ENCODE measurements around the gene SPATA31C2. TPM values are rescaled to one million over a fixed set of nuclear protein-coding genes. Genes with fewer than 3 reads are reported as not detected.
A peak's percentile ranks its signal among the peaks of the same experiment; 100 is the strongest.

Gene SPATA31C2
- total RNA-seq, 3 donors from 2014 or later (not counting 1 experiment from before 2014, with no cell fraction given), result not detected

DNA sequence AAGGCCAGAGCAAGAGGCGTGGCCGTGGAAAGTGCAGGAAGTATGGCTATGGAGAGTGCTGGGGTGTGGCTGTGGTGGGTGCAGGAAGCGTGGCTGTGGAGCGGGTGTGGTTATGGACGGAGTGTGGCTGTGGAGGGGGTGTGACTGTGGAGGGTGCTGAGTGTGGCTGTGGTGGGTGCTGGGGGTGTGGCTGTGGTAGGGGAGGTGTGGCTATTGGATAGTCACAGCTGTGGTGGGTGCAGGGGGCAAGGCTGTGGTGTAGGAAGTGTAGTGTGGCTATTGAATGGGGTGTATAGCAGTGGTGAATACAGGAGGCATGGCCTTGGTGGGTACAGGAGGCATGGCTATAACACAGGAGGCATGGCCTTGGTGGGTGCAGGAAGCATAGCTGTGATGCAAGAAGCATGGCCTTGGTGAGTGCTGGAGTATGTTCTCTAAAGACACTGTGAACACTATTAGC is 40.8 kb upstream of the SPATA31C2 start:
- Mint-ChIP-seq H3K9me3 (peaks cover 2% of the 10 kb centered on the region in 2 donors), H3K36me3 (no peaks in the 10 kb centered on the region), H3K4me1 (peaks cover 27 to 39% of the 10 kb centered on the region in 2 donors), H3K27ac (peak overlapping the region; percentile 74 to 75), H3K4me3 (peak overlapping the region; percentile 54), H3K27me3 (ENCODE audit: low read depth in 2 of 2) (peaks cover 13 to 18% of the 10 kb centered on the region in 2 donors)
- no peaks in the 10 kb centered on the region for H3K36me3 ChIP-seq (ENCODE audit: control insufficient read depth, insufficient read depth, low read length)
- H3K9me3 ChIP-seq (ENCODE audit: control insufficient read depth, insufficient read depth, low read length), result no peaks in the 10 kb centered on the region
- peak; percentile 80 to 91 (median 86) for ATAC-seq
- no peak overlapping the region for H3K4me3 ChIP-seq (ENCODE audit: low read length)
- 10% methylated on average over 5 of the region's 5 CpGs for WGBS (ENCODE audit: insufficient coverage)
- H3K4me1 ChIP-seq (ENCODE audit: control insufficient read depth, insufficient read depth, low read length), result peaks cover 22% of the 10 kb centered on the region
- H3K27ac ChIP-seq (ENCODE audit: low read length), result no peak overlapping the region
- TF ChIP-seq, protein P1, sequence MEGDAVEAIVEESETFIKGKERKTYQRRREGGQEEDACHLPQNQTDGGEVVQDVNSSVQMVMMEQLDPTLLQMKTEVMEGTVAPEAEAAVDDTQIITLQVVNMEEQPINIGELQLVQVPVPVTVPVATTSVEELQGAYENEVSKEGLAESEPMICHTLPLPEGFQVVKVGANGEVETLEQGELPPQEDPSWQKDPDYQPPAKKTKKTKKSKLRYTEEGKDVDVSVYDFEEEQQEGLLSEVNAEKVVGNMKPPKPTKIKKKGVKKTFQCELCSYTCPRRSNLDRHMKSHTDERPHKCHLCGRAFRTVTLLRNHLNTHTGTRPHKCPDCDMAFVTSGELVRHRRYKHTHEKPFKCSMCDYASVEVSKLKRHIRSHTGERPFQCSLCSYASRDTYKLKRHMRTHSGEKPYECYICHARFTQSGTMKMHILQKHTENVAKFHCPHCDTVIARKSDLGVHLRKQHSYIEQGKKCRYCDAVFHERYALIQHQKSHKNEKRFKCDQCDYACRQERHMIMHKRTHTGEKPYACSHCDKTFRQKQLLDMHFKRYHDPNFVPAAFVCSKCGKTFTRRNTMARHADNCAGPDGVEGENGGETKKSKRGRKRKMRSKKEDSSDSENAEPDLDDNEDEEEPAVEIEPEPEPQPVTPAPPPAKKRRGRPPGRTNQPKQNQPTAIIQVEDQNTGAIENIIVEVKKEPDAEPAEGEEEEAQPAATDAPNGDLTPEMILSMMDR (IDR thresholded peaks at IDR 0.05), result no peak
- intact Hi-C loops (cut with micrococcal nuclease), result loop anchor here (5.0 kb wide), 1 partner anchor 208 kb away; the partner anchor contains the start of gene SPIN1
- no peaks in the 10 kb centered on the region for H3K27me3 ChIP-seq (ENCODE audit: control insufficient read depth, insufficient read depth, low read length)
- DNase-seq, result peak; percentile 19 to 49

DNA sequence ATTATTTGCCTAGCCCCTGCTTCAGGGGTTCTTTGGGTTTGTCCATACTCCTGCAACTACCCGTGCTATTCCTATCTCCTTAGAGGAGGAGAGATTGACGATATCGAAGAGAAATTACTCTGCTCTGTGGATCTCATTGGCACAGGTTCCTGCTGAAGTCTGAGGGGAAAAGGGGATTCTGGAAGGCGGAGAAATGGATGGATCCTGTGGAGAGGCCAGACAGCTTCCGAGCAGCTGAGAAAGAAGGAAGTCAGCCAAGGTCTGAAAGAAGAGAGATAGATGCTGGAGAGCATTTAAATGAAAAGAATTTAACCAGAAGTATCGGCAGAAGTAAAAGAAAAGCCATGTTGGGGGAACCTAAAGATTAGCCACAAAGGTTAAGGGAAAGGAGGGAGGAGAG is 40.4 kb upstream of the SPATA31C2 start:
- Mint-ChIP-seq H3K27ac (peak overlapping the region; percentile 74 to 75), H3K4me3 (peak overlapping the region; percentile 22), H3K27me3 (ENCODE audit: low read depth in 2 of 2) (peaks cover 9 to 14% of the 10 kb centered on the region in 2 donors), H3K4me1 (peaks cover 27 to 39% of the 10 kb centered on the region in 2 donors), H3K9me3 (peaks cover 2% of the 10 kb centered on the region in 2 donors), H3K36me3 (no peaks in the 10 kb centered on the region)
- intact Hi-C loops (cut with micrococcal nuclease), result loop anchor here (5.0 kb wide), 1 partner anchor 209 kb away; the partner anchor contains the start of gene SPIN1
- TF ChIP-seq, protein P1 (IDR thresholded peaks at IDR 0.05), result no peak
- Histone ChIP-seq H3K4me1 (ENCODE audit: control insufficient read depth, insufficient read depth, low read length) (peaks cover 22% of the 10 kb centered on the region), H3K9me3 (ENCODE audit: control insufficient read depth, insufficient read depth, low read length) (no peaks in the 10 kb centered on the region), H3K27me3 (ENCODE audit: control insufficient read depth, insufficient read depth, low read length) (no peaks in the 10 kb centered on the region), H3K4me3 (ENCODE audit: low read length) (no peak overlapping the region), H3K36me3 (ENCODE audit: control insufficient read depth, insufficient read depth, low read length) (no peaks in the 10 kb centered on the region), H3K27ac (ENCODE audit: low read length) (no peak overlapping the region)
- 80% methylated on average over 5 of the region's 6 CpGs for WGBS (ENCODE audit: insufficient coverage)
- ATAC-seq (no peak), DNase-seq (no peak)

DNA sequence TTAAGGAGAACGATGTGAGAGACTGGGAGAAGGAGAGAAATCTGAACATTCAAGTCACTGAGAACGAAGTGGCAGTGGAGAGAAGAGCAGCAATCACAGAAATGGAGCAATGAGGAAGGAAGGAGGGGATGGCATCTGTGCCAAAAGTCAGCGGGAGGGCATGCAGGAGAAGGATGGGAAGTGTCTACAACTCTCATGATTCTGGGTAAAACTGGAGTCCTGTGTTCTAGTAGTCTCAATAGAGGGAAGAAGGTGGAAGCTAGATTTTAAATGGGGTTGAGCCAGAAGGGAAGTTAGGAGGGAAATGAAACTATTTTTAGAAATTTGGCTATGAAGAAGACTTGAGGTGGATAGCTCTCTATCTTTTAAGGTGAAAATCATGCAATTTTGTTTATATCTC is 39.1 kb upstream of the SPATA31C2 start:
- H3K9me3 Mint-ChIP-seq, result peaks cover 2% of the 10 kb centered on the region in 2 donors
- TF ChIP-seq, protein P1 (IDR thresholded peaks at IDR 0.05), result no peak
- H3K27ac ChIP-seq (ENCODE audit: low read length), result no peak overlapping the region
- H3K27me3 ChIP-seq (ENCODE audit: control insufficient read depth, insufficient read depth, low read length), result no peaks in the 10 kb centered on the region
- ATAC-seq (no peak), DNase-seq (no peak)
- H3K4me3 Mint-ChIP-seq, result no peak overlapping the region
- H3K4me1 ChIP-seq (ENCODE audit: control insufficient read depth, insufficient read depth, low read length), result peaks cover 22% of the 10 kb centered on the region
- H3K9me3 ChIP-seq (ENCODE audit: control insufficient read depth, insufficient read depth, low read length), result no peaks in the 10 kb centered on the region
- no peak overlapping the region for H3K4me3 ChIP-seq (ENCODE audit: low read length)
- intact Hi-C loops (cut with micrococcal nuclease), result loop anchor here (5.0 kb wide), 1 partner anchor 210 kb away; the partner anchor contains the start of gene SPIN1
- H3K4me1 Mint-ChIP-seq, result peaks cover 27 to 39% of the 10 kb centered on the region in 2 donors
- H3K27me3 Mint-ChIP-seq (ENCODE audit: low read depth in 2 of 2), result peaks cover 0 to 1% of the 10 kb centered on the region in 2 donors
- 77% methylated on average over 3 of the region's 3 CpGs for WGBS (ENCODE audit: insufficient coverage)
- H3K36me3 Mint-ChIP-seq, result no peaks in the 10 kb centered on the region
- no peaks in the 10 kb centered on the region for H3K36me3 ChIP-seq (ENCODE audit: control insufficient read depth, insufficient read depth, low read length)
- peak overlapping the region in 1 of 2 donors; percentile 11 for H3K27ac Mint-ChIP-seq

DNA sequence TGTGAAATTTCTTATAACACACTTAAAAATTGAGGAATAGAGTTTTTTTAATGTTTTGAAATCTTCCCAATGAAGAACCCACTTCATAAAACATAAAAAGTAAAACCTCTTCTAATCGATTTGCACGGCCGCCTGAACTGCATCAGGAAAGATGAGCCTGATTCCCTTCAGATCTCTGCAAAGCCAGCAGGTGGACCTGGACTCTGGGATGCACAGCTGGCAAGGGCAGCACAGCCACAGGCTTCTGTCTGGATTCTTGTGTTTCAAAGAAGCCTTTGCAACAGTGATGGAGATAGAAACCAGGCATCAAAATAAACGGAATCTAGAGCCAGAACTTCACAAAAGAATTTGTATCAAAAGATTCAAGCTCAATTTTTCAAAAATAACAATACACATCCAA is 36.0 kb upstream of the SPATA31C2 start:
- H3K36me3 ChIP-seq (ENCODE audit: control insufficient read depth, insufficient read depth, low read length), result no peaks in the 10 kb centered on the region
- no peaks in the 10 kb centered on the region for H3K9me3 ChIP-seq (ENCODE audit: control insufficient read depth, insufficient read depth, low read length)
- no peak overlapping the region for H3K4me3 Mint-ChIP-seq
- H3K27me3 Mint-ChIP-seq (ENCODE audit: low read depth in 2 of 2), result no peaks in the 10 kb centered on the region
- no peak overlapping the region for H3K4me3 ChIP-seq (ENCODE audit: low read length)
- H3K27me3 ChIP-seq (ENCODE audit: control insufficient read depth, insufficient read depth, low read length), result no peaks in the 10 kb centered on the region
- DNase-seq, result no peak
- no peak for ATAC-seq
- WGBS (ENCODE audit: insufficient coverage), result 88% methylated on average over 3 of the region's 4 CpGs
- peaks cover 8% of the 10 kb centered on the region for H3K4me1 ChIP-seq (ENCODE audit: control insufficient read depth, insufficient read depth, low read length)
- no peaks in the 10 kb centered on the region for H3K9me3 Mint-ChIP-seq
- H3K4me1 Mint-ChIP-seq, result peaks cover 11 to 25% of the 10 kb centered on the region in 2 donors
- H3K27ac Mint-ChIP-seq, result no peak overlapping the region
- TF ChIP-seq, protein P1 (IDR thresholded peaks at IDR 0.05), result no peak
- H3K27ac ChIP-seq (ENCODE audit: low read length), result no peak overlapping the region
- H3K36me3 Mint-ChIP-seq, result no peaks in the 10 kb centered on the region
- intact Hi-C loops (cut with micrococcal nuclease), result no loop called here

Data from natural killer cell (primary cell).